Measurements from ENCODE around the gene CKAP2L.
A peak's percentile ranks its signal among the peaks of the same experiment; 100 is the strongest.
"Not testable (repeated sequence)": the region's sequence is repeated elsewhere in the genome, so short reads cannot be mapped to it uniquely, and the experiment has no call there.

Gene CKAP2L

GRCh38 chr2:112709703-112710102 lies 54.7 kb downstream of the CKAP2L start:
- FAIRE-seq: no peak
- no peak for TF ChIP-seq POLR2A (IDR thresholded peaks at IDR 0.05; ENCODE audit: low read depth, low read length)
- no peak for DNase-seq (ENCODE audit: insufficient read length, low spot score)

GRCh38 chr2:112708968-112709367 lies 55.4 kb downstream of the CKAP2L start:
- no peak for TF ChIP-seq POLR2A (IDR thresholded peaks at IDR 0.05; ENCODE audit: low read depth, low read length)
- no peak for FAIRE-seq
- DNase-seq (ENCODE audit: insufficient read length, low spot score): no peak

- DNase-seq (ENCODE audit: insufficient read length, low spot score); FAIRE-seq: not testable (repeated sequence)
Measured at GRCh38 chr2:112706947-112707346, 57.5 kb downstream of the CKAP2L start.

- no peak for TF ChIP-seq POLR2A (IDR thresholded peaks at IDR 0.05; ENCODE audit: low read depth, low read length)
- DNase-seq (ENCODE audit: insufficient read length, low spot score): no peak
- no peak for FAIRE-seq
Measured at GRCh38 chr2:112706170-112706664, 58.2 kb downstream of the CKAP2L start.

GRCh38 chr2:112705575-112705974 lies 58.8 kb downstream of the CKAP2L start:
- no peak for DNase-seq (ENCODE audit: insufficient read length, low spot score)
- FAIRE-seq: no peak
- no peak for TF ChIP-seq POLR2A (IDR thresholded peaks at IDR 0.05; ENCODE audit: low read depth, low read length)

DNA sequence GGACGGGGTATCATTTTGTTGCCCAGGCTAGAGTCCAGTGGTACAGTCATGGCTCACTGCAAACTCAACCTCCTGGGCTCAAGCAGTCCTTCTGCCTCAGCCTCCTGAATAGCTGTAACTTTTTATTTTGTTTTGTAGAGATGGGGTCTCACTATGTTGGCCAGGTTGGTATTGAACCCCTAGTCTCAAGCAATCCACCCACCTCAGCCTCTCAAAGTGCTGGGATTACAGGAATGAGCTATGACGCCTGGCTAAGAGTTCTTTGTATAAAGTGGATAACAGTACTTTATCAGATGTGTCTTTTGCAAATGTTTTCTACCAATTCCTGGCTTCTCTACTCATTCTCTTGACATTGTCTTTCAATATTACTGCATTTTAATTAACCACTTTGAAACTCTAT lies 60.7 kb downstream of the CKAP2L start:
- no peak for FAIRE-seq
- no peak for DNase-seq (ENCODE audit: insufficient read length, low spot score)
- no peak for TF ChIP-seq POLR2A (IDR thresholded peaks at IDR 0.05; ENCODE audit: low read depth, low read length)

DNA sequence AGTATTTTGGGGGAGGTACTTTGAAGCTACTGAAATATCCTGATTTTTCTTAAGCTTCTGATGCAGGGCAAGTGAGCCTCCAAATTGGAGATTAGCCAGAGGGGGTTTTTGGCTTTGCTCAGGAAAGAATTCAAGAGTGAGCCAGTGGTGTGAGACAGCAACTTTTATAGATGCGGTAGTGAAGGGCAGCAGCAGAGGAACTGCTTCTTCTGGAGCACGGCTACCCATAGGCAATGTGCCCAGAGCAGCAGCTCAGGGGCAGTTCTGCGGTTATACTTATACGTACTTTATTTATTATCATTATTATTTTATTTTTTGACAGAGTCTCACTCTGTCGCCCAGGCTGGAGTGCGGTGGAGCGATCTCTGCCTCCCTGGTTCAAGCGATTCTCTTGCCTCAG lies 63.4 kb downstream of the CKAP2L start:
- TF ChIP-seq POLR2A (IDR thresholded peaks at IDR 0.05; ENCODE audit: low read depth, low read length): no peak
- FAIRE-seq (no peak), DNase-seq (ENCODE audit: insufficient read length, low spot score) (no peak)

DNA sequence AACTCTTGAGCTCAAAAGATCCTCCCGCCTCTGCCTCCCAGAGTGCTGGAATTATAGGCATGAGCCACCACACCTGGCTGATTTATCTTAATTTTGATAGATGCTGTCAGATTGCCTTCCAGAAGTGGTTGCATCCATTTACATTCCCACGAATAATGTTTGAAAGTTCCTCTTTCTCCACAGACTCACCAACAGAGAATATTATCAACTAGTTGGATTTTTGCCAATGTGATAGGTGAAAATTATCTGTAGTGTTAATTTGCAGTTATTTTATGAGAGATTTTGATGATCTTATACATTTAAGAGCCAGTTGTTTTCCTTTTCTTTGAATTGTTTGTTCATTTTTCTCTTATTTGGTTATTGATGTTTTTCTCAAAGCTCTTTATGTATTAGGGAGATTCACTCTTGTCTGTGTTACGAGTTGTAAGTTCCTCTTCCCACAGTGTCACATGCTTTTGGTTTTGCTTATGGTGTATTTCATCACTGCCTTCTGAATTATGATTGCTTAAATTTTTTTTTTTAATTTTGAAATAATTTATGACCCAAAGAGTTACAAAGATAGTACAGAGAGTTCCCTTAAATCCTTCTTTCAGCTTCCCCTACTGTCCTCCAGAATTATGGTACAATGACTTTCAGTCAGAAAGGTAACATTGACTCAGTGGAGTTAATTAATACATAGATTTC lies 64.3 kb downstream of the CKAP2L start:
- DNase-seq (ENCODE audit: insufficient read length, low spot score): no peak
- no peak for FAIRE-seq
- TF ChIP-seq POLR2A (IDR thresholded peaks at IDR 0.05; ENCODE audit: low read depth, low read length): no peak

- no peak for TF ChIP-seq POLR2A (IDR thresholded peaks at IDR 0.05; ENCODE audit: low read depth, low read length)
- DNase-seq (ENCODE audit: insufficient read length, low spot score): no peak
- no peak for FAIRE-seq
Measured at GRCh38 chr2:112698834-112699515, 65.4 kb downstream of the CKAP2L start.

DNA sequence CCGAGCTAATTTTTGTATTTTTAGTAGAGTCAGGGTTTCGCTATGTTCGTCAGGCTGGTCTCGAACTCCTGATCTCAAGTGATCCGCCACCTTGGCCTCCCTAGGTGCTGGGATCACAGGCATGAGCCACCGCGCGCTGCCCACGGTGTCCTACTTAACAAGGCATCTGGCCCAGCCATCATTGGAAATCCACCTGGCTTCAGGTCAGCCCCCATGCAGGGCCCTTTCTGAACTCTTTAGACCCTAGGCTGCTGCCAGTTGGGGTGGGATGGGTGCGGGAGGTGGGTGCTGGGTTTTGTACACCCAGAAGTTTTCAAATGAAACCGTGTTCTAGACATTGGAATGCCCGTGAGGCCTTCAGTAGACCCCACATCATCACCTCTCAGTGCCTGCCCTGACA lies 70.2 kb downstream of the CKAP2L start:
- FAIRE-seq (no peak), DNase-seq (ENCODE audit: insufficient read length, low spot score) (no peak)
- no peak for TF ChIP-seq POLR2A (IDR thresholded peaks at IDR 0.05; ENCODE audit: low read depth, low read length)

DNA sequence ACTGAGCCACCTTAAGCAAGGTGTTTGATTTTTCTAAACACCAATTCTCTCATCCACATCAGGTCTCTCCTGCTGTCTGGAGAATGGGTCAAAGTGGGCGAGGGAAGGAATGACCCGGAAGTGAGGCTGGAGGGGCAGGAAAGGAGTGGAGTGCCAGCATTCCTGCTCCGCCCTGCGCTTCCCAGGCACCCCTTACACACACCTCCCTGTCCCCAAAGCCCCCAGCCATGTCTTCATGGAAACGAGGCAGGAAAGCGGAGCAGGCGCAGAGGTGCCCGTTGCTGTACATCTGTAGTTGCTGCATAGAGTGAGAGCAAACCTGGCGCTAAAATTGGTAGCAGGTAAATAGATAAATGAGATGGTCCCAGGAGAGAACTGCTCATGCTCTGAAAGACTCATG lies 70.8 kb downstream of the CKAP2L start:
- FAIRE-seq (no peak), DNase-seq (ENCODE audit: insufficient read length, low spot score) (no peak)
- no peak for TF ChIP-seq POLR2A (IDR thresholded peaks at IDR 0.05; ENCODE audit: low read depth, low read length)

GRCh38 chr2:112692918-112693317 lies 71.5 kb downstream of the CKAP2L start:
- DNase-seq (ENCODE audit: insufficient read length, low spot score) (no peak), FAIRE-seq (no peak)
- no peak for TF ChIP-seq POLR2A (IDR thresholded peaks at IDR 0.05; ENCODE audit: low read depth, low read length)

DNA sequence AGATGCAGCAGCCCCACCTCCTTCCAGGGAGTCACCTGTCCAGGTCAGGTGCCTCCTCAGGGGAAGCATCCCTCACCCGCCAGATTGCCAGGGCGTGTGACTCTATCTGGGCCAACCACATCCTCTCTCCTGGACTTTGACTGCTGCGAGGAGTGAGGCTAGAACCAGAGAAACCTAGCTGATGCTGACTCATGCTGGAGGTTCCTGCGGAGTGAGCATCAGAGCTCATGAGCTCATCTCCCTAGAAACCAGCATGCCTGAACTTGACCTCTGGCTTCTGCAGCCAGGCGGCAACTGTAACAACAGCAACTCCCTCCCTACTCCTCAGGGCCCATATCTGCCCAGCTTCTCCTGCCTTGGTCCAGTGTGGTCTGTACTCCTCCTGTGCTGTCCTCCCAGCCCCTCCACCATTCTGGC lies 71.9 kb downstream of the CKAP2L start:
- peak; percentile 98 for FAIRE-seq

GRCh38 chr2:112691881-112692281 lies 72.5 kb downstream of the CKAP2L start:
- DNase-seq (ENCODE audit: insufficient read length, low spot score) (no peak), FAIRE-seq (no peak)
- TF ChIP-seq POLR2A (IDR thresholded peaks at IDR 0.05; ENCODE audit: low read depth, low read length): no peak

More for the DNA sequence above, 71.9 kb downstream of the CKAP2L start:
- peak; percentile 87 for DNase-seq (ENCODE audit: insufficient read length, low spot score)
- no peak for TF ChIP-seq POLR2A (IDR thresholded peaks at IDR 0.05; ENCODE audit: low read depth, low read length)

GRCh38 chr2:112690853-112691401 lies 73.5 kb downstream of the CKAP2L start:
- FAIRE-seq (no peak), DNase-seq (ENCODE audit: insufficient read length, low spot score) (no peak)
- TF ChIP-seq POLR2A (IDR thresholded peaks at IDR 0.05; ENCODE audit: low read depth, low read length): no peak
